ENCODE measurements around the gene ANXA7. TPM values are rescaled to one million over a fixed set of nuclear protein-coding genes. Genes with fewer than 3 reads are reported as not detected.

ANXA7 gene
- 170 and 191 TPM in 2 replicates for total RNA-seq

DNA sequence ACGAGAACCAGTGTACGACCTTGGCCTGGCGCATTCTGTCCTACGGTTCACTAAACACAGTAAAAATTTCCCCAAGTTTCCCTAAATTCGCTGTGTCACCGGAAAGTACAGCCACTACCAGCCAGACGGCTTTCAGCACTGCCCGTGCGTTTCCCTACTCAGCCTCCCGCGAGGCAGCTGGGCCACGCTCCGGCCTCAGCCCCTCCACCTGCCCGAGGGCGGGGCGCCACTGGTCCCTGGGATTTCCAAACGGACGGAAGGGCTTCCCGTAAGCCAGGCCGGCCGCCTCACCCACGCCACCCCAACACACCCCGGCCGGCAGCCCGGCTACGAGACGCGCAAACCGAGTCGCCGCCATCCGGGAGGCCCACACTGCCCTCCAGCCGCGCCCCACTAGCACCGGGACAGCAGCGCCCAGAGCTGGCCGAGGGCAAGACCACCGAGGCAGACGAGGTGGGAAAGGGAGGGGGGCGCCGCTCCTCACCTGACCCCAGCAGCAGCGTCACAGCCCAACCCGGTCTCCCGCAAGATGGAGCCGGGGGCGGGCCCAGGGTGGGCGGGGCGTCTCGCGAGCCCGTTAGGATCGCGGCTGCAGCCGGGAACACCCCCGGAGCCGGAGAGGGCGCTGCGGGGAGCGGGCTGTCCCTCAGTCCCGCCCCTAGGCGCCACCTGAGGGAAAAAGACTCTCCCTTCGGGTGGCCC lies at the start of gene ANXA7:
ANXA7 (minus strand) TSS at position 531 of the 702 bp plus-strand sequence. CDS start 13,202 bp downstream, outside the sequence.

DNA sequence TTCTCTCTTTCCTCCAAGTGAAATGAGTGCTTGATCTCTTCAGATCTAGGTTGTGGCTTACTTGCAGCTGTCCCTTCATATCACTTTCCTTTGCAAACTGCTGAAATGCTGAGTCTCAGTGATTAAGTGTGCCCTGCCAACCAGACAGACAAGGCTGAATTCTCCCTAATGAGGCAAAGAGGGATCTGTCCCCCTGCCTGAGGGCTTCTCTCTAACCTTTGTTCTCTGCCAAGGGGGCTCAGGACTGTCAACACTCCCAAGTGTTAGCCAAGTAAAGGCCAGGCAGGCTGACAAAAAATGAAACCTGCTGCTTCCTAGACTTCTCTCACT lies 19.6 kb upstream of the ANXA7 start, which contains the start of gene MSS51:
MSS51 (minus strand) TSS at position 24 of the 330 bp plus-strand sequence. CDS start 5,277 bp downstream, outside the sequence.

DNA sequence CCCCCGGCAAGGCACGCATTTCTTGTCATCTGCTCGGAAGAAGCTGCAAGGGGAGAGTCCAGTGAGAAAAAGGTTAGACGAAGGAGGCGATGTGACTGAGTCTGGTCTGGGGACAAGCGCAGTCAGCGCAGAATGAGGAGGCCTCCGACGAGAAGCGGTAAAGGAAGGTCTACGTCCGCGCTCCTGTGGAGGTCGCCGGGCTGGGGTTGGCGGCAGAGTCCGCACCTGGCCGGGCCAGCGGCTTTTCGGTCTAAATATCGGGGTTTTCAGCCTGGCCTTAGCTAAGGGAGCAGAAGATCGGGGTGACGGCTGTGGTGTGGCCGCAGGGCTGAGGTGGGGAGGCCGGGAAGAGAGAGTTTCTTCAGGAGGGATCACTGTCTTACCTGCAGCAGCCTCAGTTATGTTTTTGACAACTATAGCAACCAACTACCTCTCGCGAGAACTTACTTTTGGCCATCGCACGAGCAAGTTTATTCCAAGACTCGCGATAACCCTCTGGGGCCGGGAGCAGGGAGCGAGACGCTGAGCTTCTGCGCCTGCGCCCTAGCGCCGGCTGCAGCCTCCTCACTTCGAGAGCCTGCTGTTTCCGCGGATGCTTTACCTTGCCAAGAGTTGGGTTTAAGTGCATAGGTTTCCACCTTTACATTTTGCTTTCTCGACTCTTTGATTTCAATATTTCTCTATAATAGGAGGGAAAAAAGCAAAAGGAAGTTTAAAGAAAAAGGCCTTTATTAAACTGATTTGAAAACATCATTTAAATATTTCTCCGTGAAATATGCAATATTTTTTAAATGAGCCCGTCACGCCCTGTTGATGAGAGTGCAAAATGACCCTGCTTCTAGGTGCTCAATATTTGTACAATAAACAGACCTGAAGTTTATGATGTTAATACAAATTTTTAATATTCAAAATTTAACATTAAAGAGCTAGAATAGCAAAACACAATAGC lies 55.3 kb downstream of the ANXA7 start, which contains the start of gene CFAP70:
CFAP70 (minus strand) TSS at position 534 of the 949 bp plus-strand sequence. CDS start 4,068 bp downstream, outside the sequence.

Other genes with a start within 250 kb of the ANXA7 start
- 27.1 and 31.6 TPM in 2 replicates for gene ECD, start 246.1 kb downstream of the ANXA7 start, total RNA-seq
- gene FAM149B1, start 245.9 kb downstream of the ANXA7 start, total RNA-seq, result 33.5 and 44.3 TPM in 2 replicates
- 11.7 and 41.6 TPM in 2 replicates for gene DNAJC9, start 166.8 kb downstream of the ANXA7 start, total RNA-seq
- gene MRPS16, start 161.4 kb downstream of the ANXA7 start, total RNA-seq, result 68.0 and 80.6 TPM in 2 replicates
- 0.87 and 1.7 TPM in 2 replicates for gene CFAP70, start 55.2 kb downstream of the ANXA7 start, total RNA-seq
- 1.8 and 2.5 TPM in 2 replicates for gene MSS51, start 19.5 kb upstream of the ANXA7 start, total RNA-seq
- gene PPP3CB, start 82.0 kb upstream of the ANXA7 start, total RNA-seq, result 32.4 and 52.2 TPM in 2 replicates
- gene USP54, start 177.3 kb upstream of the ANXA7 start, total RNA-seq, result 6.8 and 9.2 TPM in 2 replicates
- 0.33 TPM in 1 of 2 replicates, not detected in the other for gene MYOZ1, start 227.4 kb upstream of the ANXA7 start, total RNA-seq
- not detected in 2 replicates for gene SYNPO2L, start 242.0 kb upstream of the ANXA7 start, total RNA-seq